GM18867 (cell line): ENCODE measurements around the gene HERC3.

Source experiments
- ATAC-seq: cut with Tn5 transposase; IDR thresholded peaks from one replicate; pipeline ENCODE4 v1.9.1; 2021; ENCODE audit warnings: mild to moderate bottlenecking, moderate library complexity; ENCODE audit not compliant: unreplicated experiment

Gene HERC3

DNA sequence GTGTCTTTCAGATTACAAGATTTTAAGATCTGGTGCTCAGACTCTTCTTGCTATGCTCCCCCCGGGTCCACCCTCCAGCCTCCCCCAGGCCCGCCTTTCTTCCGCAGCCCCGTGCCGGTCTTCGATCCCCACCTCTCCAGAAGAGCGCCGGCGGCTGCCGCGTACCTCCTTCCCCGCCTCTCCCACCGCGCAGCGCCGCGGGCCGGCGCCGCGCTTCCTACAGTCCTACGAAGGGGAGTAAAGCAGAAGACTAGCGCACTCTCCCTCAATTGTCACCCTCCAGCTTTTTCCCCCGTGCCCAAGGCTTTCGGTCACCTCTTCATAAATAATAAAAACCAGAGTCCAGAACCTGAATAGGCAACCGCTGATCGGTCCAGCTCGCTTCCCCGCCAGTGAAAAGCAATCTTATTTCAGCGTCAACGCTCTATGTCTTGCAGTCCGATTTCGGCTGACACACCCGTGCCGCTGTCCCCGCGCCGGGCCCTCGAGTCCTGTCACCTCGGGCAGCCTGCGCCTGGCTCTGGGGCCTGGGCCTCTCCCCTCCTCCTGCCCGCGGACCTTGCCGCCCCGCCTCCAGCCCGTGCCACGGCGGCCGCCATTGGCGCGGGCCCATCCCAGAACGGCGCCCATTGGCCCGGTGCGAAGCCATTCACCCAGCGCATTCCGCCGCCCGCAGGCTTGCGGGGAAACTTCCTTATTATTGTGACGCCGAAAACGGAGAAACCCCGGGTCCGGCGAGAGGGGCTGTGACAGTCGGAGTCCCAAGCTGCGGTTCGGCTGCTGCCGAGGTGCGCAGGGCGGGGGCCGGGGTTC lies at the start of gene HERC3:
TSS of gene HERC3 (plus strand) at position 694 of the 813 bp plus-strand sequence. CDS start 13,344 bp downstream, outside the sequence.
- peak; percentile 94 for ATAC-seq

DNA sequence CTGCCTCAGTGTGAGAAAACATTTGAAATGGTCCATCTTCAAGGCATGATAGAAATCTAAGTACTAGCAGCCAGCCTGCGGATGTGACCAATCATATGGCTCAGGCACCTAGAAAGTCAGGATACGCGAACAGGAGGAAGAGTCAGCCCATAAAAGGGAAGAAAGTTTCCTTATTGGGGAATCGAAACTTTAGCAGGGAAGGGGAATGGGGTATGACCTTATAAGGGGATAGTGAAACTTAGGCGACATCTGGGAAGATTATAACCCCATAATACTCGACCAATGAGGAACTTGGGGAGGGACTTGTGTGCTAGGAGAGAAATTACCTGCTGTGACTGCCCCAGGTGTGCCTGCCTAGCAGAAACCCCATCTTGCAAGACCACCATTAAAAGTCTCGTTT lies 42.5 kb upstream of the HERC3 start:
- no peak for ATAC-seq

DNA sequence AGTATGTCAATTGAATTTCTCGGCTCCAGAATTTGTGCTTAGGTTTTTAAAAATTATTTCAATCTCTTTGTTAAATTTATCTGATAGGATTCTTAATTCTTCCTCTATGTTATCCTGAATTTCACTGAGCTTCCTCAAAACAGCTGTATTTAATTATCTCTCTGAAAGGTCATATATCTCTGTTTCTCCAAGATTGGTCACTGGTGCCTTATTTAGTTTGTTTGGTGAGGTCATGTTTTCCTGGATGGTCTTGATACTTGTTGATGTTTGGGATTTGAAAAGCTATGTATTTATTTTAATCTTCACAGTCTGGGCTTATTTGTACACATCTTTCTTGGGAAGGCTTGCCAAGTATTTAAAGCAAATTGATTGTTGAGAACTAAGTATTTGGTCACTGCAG lies 24.7 kb upstream of the HERC3 start:
- no peak for ATAC-seq

DNA sequence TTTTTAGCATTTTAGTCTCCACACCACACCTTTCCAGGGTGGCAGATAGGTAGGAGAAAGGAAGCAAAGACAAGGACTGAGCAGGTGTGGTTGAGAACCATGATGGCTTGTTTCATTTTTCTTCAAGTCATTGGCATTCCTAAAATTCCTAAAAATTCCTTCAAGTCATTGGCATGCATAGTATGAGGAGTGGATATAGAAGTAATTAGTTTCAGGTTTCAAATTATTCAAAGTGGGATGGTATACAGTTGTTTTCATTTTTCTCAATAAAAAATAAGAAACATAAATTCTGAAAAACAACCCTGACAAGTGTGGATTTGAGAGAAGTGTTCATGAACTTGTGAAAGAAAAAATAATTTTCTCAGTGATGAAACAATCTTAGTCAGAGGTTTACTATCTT lies 22.3 kb upstream of the HERC3 start:
- ATAC-seq: no peak

DNA sequence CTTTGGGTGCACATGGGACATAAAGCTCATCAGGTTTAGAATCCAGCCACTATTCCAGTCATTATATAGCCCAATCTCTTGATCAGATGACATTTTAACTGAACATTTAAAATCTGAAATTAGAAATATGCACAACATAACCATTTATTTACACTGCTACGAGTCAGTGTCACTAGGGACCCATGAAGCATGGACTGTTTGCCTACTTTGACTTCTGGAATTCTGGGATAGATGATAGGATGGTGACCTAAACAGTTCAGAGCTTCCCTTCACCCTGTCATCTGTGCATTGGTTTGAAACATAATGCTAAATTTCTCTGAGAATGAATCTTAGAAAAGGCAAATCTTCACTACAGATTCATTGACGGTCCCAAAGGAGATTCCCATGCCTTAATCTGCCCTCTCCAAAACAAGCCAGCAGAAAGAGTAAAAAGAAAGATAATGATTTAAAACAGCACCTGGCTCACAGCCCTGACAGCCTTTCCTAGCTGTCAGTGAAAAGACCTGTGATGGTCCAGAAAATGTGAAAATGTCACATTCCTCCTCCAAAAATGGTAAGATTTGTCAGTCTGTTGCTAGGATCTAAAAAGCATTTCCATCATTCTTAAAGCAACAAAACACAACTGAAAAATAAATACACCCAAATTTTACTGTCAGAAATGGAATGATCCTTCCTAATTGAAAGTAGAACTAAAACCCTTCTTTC lies 18.9 kb upstream of the HERC3 start:
- no peak for ATAC-seq

DNA sequence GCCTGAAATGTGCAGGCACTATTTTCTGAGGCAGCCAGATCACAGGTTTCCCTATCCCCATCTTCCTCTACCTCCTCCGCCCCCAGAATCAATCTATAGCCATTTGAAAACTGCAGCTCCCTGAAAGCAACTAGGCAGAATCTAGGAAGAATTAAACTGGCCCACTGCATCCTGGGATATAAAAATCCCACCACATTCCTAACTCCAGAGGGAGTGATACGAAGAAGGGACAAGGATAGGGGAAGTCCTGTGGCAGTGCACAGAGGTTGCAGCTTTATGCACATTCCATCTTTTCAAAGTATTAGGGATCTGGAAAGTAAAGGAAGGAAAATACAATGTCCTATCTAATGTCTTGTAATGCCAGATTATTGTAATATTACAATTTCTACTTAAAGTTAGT lies 18.3 kb upstream of the HERC3 start:
- ATAC-seq: no peak

DNA sequence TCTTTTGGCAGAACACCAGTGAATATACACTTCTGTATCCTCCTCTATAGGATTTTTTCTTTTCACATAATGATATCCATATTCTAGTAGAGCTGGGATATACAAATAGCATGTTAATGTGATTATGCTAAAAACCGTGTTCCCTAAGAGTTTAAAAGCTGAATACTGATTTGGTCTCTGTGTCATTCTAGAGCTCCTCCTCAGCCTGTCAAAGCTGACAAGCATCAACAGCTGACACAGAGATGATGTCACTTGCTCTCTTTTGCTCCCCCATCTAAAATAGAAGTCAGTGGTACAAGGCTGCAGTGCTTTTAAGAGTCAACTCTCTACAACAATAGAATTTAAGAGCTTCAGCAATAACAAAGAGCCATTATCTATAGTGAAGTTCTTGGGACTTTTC lies 17.1 kb upstream of the HERC3 start:
- ATAC-seq: no peak

DNA sequence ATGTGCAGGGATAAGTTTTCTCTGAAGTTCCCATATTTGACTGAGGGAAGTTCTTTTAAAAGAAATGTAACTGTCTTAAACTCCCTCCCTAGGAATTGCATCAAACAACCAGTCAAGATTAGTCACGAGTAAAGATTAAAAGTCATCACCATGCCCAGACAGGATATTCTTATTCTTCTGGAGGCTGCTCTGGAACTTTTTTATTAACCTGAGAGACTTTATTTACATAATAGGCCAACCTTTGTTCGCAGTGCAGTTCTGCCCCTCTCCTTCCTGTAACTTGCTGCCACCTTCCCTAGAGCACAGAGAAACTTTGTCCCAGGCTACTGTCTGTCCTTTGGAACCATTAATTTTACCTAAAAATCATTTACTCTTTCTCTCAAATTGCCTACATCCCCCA lies 9.8 kb upstream of the HERC3 start:
- ATAC-seq: no peak

DNA sequence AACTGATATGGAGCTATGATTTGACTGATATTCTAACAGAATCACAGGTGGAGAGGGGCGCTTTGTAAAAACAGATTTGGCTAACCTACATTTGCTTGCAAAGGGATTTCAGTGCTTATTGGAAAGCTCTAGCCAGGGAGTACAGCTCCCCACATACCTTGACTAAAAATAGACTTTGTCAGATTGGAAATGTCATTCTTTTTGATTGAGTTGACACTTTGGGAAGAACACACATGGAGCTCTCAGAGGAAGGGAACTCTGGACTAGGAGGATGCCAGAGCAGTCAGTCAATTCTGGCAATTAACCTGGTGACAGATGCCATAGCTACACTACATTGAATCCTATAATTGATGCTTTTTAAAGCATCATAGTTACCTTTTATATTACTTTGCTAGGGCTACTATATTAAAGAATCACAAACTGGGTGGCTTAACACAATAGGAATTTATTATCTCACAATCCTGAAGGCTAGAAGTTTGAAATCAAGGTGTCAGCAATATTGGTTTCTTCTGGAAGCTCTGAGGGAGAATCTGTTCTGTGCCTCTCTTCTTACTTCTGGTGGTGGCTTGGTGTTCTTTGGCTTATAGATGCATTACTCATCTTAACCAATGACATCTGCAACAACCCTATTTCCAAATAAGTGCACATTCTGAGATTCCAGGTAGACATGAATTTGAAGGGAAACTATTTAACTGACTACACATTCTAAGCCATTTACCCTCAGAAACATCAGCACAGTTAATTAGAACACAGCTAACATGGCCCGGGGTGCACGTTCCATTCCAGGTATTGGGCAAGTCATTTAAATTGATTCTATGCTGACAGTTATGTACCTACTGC lies 8.4 kb upstream of the HERC3 start:
- ATAC-seq: no peak

DNA sequence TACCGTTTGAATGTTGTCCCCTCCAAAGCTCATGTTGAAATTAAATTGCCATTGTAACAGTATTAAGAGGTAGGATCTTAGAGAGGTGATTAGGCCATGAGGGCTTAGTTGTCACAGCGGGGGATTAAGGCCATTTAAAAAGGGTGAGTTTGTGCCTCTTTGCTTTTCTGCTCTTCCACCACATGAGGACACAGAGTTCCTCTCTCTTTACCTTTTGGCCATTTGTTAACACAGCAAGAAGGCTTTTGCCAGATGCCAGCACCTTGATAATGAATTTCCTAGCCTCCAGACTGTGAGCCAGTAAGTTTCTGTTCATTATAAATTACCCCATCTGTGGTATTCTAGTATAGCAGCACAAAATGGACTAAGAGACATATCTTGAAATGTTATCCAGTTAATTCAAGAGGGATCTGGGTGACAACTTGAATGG lies 7.8 kb upstream of the HERC3 start:
- no peak for ATAC-seq

DNA sequence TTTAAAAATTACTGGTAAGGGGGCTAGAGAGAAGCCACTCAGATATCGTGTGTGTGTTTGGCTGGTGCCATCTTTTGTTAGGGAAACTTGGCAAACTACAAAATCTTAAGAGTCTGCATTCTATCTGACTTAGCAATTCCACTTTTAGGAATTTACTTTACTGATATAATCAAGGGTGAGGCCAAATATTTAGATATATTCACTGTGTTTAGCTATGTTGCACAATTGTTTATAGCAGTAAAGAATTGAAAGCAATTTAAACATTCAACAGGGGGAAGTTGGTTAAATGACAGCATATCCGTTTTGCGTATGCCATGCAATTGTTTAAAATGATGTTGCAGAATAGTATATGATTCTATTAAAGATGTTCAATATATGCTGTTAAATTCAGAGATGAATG lies 6.4 kb upstream of the HERC3 start:
- ATAC-seq: no peak

DNA sequence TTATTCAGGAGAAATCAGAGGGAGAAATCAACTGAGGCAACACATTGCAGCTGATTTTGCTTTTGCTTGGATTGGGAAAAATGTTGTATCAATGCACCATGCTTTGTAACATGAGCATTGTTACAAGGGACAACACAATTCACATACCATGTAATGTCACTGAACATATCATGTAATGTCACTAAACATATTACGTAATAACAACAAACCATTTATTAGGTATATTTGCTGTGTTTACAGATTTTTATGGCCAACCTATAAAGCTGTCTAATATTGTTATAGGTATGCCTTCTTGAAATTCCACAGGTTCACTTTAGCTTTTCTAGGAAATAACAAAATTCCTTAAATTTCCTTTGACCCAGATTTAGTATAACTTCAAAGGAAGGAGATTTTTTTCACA lies 5.0 kb upstream of the HERC3 start:
- ATAC-seq: no peak

DNA sequence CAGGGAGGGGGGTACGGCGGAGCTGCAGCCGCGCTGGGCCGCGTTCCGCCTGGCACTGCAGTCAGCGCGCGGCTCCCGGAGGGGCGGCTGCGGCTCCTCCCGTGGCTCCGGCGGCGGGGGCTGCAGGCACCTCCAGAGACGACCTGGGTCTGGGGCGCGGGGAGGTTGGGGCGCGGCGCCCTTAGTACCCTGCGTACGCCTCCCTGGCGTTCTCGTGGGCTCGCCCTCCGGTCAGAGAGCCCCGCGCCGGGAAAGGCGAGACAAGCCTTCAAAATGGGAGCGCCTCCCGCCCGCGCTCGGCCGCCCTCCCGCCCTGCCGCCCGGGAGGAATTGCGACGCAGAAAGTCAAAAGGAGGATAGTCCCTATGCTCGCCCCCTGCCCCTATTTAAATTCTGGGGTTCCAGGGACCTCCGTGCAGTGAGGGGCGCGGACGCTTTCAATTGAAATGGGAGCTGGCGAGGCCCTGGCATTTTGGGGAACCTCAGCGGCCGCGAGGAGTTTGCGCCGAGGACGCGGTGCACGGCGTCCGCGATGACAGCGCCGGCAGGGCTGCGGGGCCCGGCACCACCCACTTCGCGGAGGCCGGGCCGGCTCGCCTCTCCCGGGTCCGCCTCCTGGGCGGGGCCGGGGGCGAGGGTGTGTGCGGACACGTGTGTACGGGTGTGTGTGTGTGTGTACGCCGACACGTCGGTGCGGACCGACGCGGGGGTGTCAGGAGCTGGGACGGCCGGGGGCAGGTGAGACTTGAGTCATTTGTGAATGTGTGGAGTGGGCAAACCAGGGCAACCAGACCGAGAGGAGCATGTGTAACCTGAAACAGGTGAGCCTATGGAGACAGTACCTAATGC lies 544 bp downstream of the HERC3 start:
- peak; percentile 88 for ATAC-seq

DNA sequence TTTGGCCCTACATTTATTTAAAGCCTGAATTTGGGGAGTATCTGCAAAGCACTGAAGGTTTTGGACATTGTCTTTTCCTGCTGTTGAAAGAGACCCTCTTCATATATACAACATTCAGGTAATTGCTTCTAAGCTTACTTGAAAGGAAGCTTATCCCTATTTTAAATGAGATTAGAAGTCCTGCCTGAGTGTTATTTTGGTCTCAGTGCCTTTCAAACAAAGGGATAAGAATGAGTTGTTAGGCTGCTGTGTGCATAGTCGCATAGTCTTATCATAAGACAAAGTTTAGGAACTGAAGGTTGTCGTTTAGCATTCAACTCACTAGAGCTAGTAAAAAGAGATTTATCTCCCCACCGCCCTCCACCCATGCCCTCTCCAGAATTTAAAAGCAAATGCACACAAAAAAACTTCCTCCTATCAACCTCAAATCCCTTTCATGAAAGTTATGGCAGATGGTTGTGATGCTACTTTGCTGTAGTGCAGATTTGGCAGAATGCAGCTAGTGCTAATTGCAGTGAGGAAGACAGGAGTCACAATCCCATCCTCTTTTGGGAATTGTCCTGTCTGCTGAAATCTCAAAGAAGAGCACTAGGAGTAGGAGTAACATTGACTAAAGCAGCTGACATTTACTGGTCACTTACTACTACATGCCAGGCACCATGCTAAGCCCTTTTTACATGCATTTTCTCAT lies 5.8 kb downstream of the HERC3 start:
- ATAC-seq: no peak

DNA sequence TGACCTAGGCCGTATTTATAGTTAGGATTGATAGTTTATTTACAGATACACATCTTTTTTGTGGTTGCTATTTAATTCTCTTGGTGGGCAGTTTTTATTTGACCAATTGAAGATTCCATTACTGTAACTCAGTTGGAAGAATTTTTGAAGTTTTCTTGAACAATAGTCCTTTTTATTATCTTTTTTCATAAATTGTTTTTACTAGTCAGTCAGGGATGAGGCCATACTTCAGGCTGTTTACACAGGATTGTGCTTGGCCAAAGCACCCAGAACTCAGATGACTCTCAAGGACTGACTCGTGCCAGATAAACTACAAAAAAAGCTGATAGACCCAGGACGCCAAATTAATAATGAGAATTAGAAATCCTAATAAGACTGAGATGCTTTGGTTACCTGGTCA lies 7.0 kb downstream of the HERC3 start:
- ATAC-seq: no peak

DNA sequence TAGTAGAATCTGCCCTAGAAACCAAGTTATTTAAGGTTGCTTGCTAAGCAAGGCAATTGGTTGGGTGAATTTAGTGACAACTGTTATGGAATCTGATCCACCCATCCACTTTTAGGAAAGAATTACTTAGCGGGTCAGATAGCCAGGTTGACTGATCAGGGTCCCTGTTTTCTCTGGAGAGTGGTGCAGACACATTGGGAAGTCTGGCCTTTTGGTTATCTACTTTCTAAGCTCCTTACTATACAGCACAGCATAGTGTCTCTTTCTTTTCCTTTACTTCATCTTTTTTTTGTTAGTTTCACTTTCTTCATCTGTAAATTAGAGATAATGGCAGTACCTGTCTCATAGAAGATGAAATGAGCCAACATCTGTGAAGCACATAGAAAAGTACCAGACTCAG lies 7.4 kb downstream of the HERC3 start:
- no peak for ATAC-seq

DNA sequence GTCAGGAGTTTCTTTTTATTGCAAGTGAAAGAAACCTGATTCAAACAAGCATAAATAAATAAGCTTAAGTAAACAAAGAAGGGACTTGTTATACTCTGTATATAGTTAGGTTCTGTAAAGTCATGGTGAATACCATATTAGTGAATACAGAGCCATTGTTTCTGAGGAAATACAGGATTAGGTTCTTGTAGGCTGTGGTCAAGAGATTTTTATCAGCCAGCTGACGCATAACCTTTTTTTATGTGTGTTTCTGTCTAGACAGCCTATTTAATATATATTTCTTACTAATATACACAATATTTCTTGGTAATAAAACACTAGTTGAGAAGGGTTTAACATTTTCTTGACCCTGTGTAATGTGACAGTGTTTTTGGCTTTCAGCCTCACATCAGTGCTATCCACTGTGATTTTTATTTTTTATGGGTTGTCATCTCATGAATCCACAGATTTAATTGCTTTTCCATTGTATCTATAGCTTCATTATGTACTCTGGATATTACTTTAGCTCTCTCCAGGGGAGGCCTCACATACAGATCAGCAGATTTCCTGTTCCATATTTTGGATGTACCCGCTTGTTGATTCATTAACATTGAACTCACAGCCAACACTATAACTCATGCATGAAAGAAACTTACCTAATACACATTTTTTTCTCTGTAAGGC lies 8.0 kb downstream of the HERC3 start:
- ATAC-seq: no peak

DNA sequence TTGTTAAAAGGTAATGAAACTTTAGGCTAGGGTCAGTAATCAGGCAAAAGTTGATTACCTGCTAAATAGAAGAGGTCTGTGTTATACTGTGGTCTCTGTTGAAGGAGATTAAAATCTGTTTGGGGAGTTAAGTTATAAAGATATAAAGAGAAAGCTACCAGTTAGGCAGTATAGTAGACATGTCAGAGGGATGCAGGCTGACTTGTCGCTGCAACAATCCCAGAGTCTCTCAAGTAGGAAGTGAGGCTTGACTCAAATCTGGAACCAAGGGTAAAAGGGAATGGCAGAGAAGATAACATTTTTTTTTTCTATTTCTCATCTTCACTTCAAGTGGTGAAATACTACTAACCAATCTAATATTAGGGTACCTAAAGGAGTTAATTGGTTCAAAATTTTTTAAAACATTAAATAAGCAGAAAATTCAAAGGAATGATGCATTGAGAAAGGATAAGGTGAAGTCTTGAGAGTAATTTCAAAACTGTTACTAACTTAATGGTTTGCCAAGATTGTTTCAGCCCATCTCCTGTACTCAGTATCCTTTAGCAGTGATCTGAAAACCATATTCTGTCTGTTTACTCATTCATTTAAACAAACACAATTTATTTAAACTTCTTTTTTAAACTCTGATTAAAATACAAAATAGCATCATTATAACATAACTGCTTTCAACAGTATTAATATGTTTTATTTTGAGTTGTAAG lies 12.8 kb downstream of the HERC3 start:
- no peak for ATAC-seq

DNA sequence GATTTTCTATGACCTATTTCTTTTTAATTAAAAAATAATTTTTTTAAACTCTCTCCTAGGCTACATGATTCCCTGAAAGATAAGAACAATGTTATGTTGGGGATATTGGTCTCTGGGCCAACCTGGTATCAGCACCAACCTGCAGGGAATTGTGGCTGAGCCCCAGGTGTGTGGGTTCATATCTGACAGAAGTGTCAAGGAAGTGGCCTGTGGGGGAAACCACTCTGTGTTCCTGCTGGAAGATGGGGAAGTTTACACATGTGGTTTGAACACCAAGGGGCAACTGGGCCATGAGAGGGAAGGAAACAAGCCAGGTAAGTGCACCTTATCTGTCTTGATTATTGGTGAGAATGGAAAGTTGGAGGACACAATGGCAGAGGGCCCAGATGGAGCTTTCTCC lies 13.5 kb downstream of the HERC3 start:
- ATAC-seq: no peak
